K562 (cell line): ENCODE data around the gene IRF5. TPM values are rescaled to one million over a fixed set of nuclear protein-coding genes. Genes with fewer than 3 reads are reported as not detected.

Source experiments
- ATAC-seq: fragments of 200-7000 bp; cut with Tn5 transposase; 3 replicates; pipeline ENCODE4 v1.9.1; 2020; ENCODE audit warnings: moderate library complexity
- BruUV-seq: library from RNA; stranded (reverse); fragments of 400-500 nt; replicated peaks from 2 replicates; lab custom pipeline; 2021; lab: Mats Ljungman, UMichigan
- CTCF ChIA-PET: fragments of 300-600 bp; formaldehyde crosslinking; extraction: SDS; loops from one replicate; lab custom pipeline; 2021; ENCODE audit warnings: low intra/inter-chr PET ratio; lab: Yijun Ruan, JAX
- POLR2A ChIA-PET: fragments of 300-600, 350-650 bp; sonication (Branson Sonifier 250); formaldehyde crosslinking; extraction: SDS; loops from one replicate; lab custom pipeline; 2021; ENCODE audit warnings: antibody characterized with exemption, inconsistent platforms; lab: Yijun Ruan, JAX
- DNase-seq, 4 experiments: peaks; one replicate each; pipeline versions ENCODE4 v3.0.0 to v3.0.0-alpha.2; 2011 to 2018; ENCODE audit warnings: low spot score in 3 of 4, mixed read lengths in 3 of 4; ENCODE audit errors: extremely low read depth in 1 of 4
- FAIRE-seq: peaks from 2 replicates; lab custom pipeline; 2011; peaks lifted over from hg19 to GRCh38; lab: Jason Lieb, UNC
- H2AFZ ChIP-seq: 2 replicates; pipeline ENCODE4 v1.6.0; 2011; ENCODE audit warnings: low read depth, low read length, control low read depth, inconsistent platforms
- H3K27ac ChIP-seq: fragments of 200-600 bp; 3 replicates; pipeline ENCODE4 v1.8.0; 2011; ENCODE audit warnings: low read depth, mild to moderate bottlenecking, control low read depth, inconsistent platforms, low read length, moderate library complexity, mixed read lengths; ENCODE audit errors: extremely low read depth
- H3K27me3 ChIP-seq, 2 experiments: fragments of 300-600 bp in 1 of 2; 2 replicates in 1 of 2; 3 replicates in 1 of 2; pipeline versions ENCODE4 v1.6.0 to v1.8.0; 2011; ENCODE audit warnings: inconsistent platforms in 2 of 2, low read length in 2 of 2, mild to moderate bottlenecking in 1 of 2, mixed read lengths in 1 of 2, moderate library complexity in 1 of 2; ENCODE audit not compliant: control insufficient read depth in 2 of 2, insufficient read depth in 2 of 2
- H3K36me3 ChIP-seq: fragments of 300-600 bp; 3 replicates; pipeline ENCODE4 v1.8.0; 2011; ENCODE audit warnings: mild to moderate bottlenecking, low read length, inconsistent platforms; ENCODE audit not compliant: control insufficient read depth, insufficient read depth
- H3K4me1 ChIP-seq, 2 experiments: fragments of 200-600 bp in 1 of 2; replicated peaks in 1 of 2; 2 replicates in 1 of 2; 3 replicates in 1 of 2; pipeline versions ENCODE4 v1.5.1 to v1.8.0; 2011; ENCODE audit warnings: inconsistent platforms in 2 of 2, low read length in 2 of 2, mild to moderate bottlenecking in 1 of 2, mixed read lengths in 1 of 2, moderate library complexity in 1 of 2; ENCODE audit not compliant: control insufficient read depth in 2 of 2, insufficient read depth in 2 of 2
- H3K4me2 ChIP-seq: 2 replicates; pipeline ENCODE4 v1.6.1; 2011; ENCODE audit warnings: low read length, control low read depth, inconsistent platforms, mixed read lengths; ENCODE audit not compliant: insufficient read depth
- H3K4me3 ChIP-seq: fragments of 200-600 bp; sonication (generic), shearing (Covaris generic); 2 replicates; pipeline ENCODE4 v1.5.1; 2016; ENCODE audit warnings: control low read depth, inconsistent platforms
- H3K79me2 ChIP-seq: fragments of 200-600 bp; 3 replicates; pipeline ENCODE4 v1.8.0; 2011; ENCODE audit warnings: low read length, inconsistent platforms; ENCODE audit not compliant: control insufficient read depth, insufficient read depth
- H3K9ac ChIP-seq, 2 experiments: 2 replicates each; pipeline versions ENCODE4 v1.6.0 to v1.6.1; 2011; ENCODE audit warnings: low read depth in 2 of 2, low read length in 2 of 2, control low read depth in 1 of 2, inconsistent platforms in 1 of 2, mild to moderate bottlenecking in 1 of 2, mixed read lengths in 1 of 2; ENCODE audit not compliant: insufficient read depth in 1 of 2
- H3K9me1 ChIP-seq: one replicate; pipeline ENCODE4 v1.6.0; 2011; ENCODE audit warnings: inconsistent platforms, mild to moderate bottlenecking, low read length, moderate library complexity; ENCODE audit not compliant: control insufficient read depth, insufficient read depth
- H3K9me3 ChIP-seq: replicated peaks from 2 replicates; pipeline ENCODE4 v1.5.1; 2011; ENCODE audit warnings: low read depth, low read length, inconsistent platforms; ENCODE audit not compliant: control insufficient read depth, insufficient read depth
- H4K20me1 ChIP-seq: replicated peaks from 2 replicates; pipeline ENCODE4 v1.6.1; 2011; ENCODE audit warnings: low read length, inconsistent platforms, mixed read lengths; ENCODE audit not compliant: control insufficient read depth, insufficient read depth
- CGGBP1 ChIP-seq: fragments of 250-450 bp; sonication (Bioruptor Pico); IDR thresholded peaks from 2 replicates; pipeline ENCODE4 v1.9.0; 2021; ENCODE audit warnings: mild to moderate bottlenecking
- PBX2 ChIP-seq, 2 experiments: IDR thresholded peaks in 1 of 2; conservative IDR thresholded peaks in 1 of 2; 2 replicates each; pipeline ENCODE4 v1.6.1; 2016; ENCODE audit warnings: low read depth in 2 of 2, mild to moderate bottlenecking in 1 of 2, missing compliant biosample characterization in 1 of 2, missing genetic modification characterization in 1 of 2, moderate library complexity in 1 of 2
- ZNF407 ChIP-seq: fragments of 450-650 bp; IDR thresholded peaks from 2 replicates; pipeline ENCODE4 v1.6.1; 2016; ENCODE audit warnings: low read depth
- WGBS: fragments of 100-300 bp; shearing (Covaris generic); methylation state at CpG from one replicate; pipeline ENCODE4 v1.1.6; 2016; ENCODE audit warnings: low coverage, mixed read lengths; ENCODE audit not compliant: insufficient coverage; ENCODE audit errors: missing lambda C conversion rate; 5-methylcytosine and 5-hydroxymethylcytosine counted together
- in situ Hi-C: fragments of 300-500 bp; cut with MboI; formaldehyde crosslinking; loops from 4 replicates; pipeline ENCODE4 v1.15.0; 2018; ENCODE audit warnings: inconsistent platforms, mixed read lengths
- intact Hi-C: fragments of 100-400 bp; cut with micrococcal nuclease; formaldehyde crosslinking; loops from 2 replicates; pipeline ENCODE4 v1.14.2; 2022
- polyA plus RNA-seq, 8 experiments: library from polyadenylated mRNA; depleted of rRNA in 4 of 8; stranded (reverse) in 5 of 8; unstranded in 3 of 8; fragments of >200 nt; fragmentation: Nextera tagmentation in 2 of 8; fragmentation: Illumina TruSeq in 1 of 8; extraction: Ambion mirVana in 2 of 8; extraction: Trizol in 1 of 8; gene quantifications; 2 replicates each; pipeline versions ENCODE4 v1.2.1 to v1.2.3, GENCODE V29; 2011 to 2014; ENCODE audit warnings: inconsistent platforms in 1 of 8, missing spikeins in 1 of 8
- total RNA-seq, 7 experiments: library from RNA; depleted of rRNA in 6 of 7; stranded (reverse); fragments of >200 nt in 6 of 7; fragmentation: Illumina TruSeq in 2 of 7; extraction: Trizol in 2 of 7; gene quantifications; 2 replicates each; pipeline versions ENCODE4 v1.2.1 to v1.2.3, GENCODE V29; 2011 to 2021; ENCODE audit warnings: low replicate concordance in 1 of 7

The IRF5 gene
- total and polyA plus RNA-seq, 9 of the 15 experiments (the other 6 are each of a cell fraction or from before 2014, with no cell fraction given), result 0.04 TPM; not detected in 8

- TF ChIP-seq ZNF407, result no peak
- TF ChIP-seq, all 486 proteins: peak for 0
Measured at GRCh38 chr7:128962899-128963298, 25.2 kb downstream of the IRF5 start (continued).

GRCh38 chr7:128963327-128963757 lies 25.6 kb downstream of the IRF5 start:
- H4K20me1 ChIP-seq, result no peaks in the 10 kb centered on the region
- no peaks in the 10 kb centered on the region for H3K4me1 ChIP-seq
- ChIA-PET POLR2A (interaction anchor here (0.9 kb wide), 1 partner anchor 15 kb away, joined by 3 read pairs; no protein-coding TSS in a partner anchor), CTCF (no interaction called here)
- TF ChIP-seq CGGBP1 (no peak), PBX2 (CRISPR knock-in tag; IDR thresholded peaks at IDR 0.05; ENCODE audit: low read depth) (no peak), PBX2 (tag; conservative IDR thresholded peaks at IDR 0.05; ENCODE audit: low read depth) (peak; percentile 40; the same call in 1 of the 2 replicates)
- FAIRE-seq (no peak), DNase-seq (no peak), ATAC-seq (no peak)
- H2AFZ ChIP-seq, result no peak overlapping the region
- no peaks in the 10 kb centered on the region for H3K79me2 ChIP-seq
- 92% methylated on average over 1 of the region's 1 CpG for WGBS
- intact Hi-C loops (no loop called here), in situ Hi-C loops (no loop called here)
- H3K9me3 ChIP-seq, result no peaks in the 10 kb centered on the region
- no TSS peak for BruUV-seq
- no peak overlapping the region for H3K4me3 ChIP-seq
- no peaks in the 10 kb centered on the region for H3K27me3 ChIP-seq
- H3K9me1 ChIP-seq, result no peaks in the 10 kb centered on the region
- peaks cover 84% of the 10 kb centered on the region for H3K36me3 ChIP-seq
- H3K4me2 ChIP-seq, result no peak overlapping the region
- no peak overlapping the region for H3K27ac ChIP-seq
- no peak overlapping the region for H3K9ac ChIP-seq
